Osteoblast (primary cell): ENCODE measurements around the gene KAZN. TPM values are rescaled to one million over a fixed set of nuclear protein-coding genes. Genes with fewer than 3 reads are reported as not detected.

ENCODE experiments used
- DNase-seq: peaks from one replicate; pipeline ENCODE4 v3.0.0; 2011; ENCODE audit warnings: low spot score, mixed read lengths; ENCODE audit not compliant: insufficient read length; ENCODE audit errors: missing footprints
- H2AFZ ChIP-seq: 2 replicates; pipeline ENCODE4 v1.6.0; 2011; ENCODE audit warnings: mild to moderate bottlenecking, low read length
- H3K27ac ChIP-seq: 2 replicates; pipeline ENCODE4 v1.5.1; 2011; ENCODE audit warnings: mild to moderate bottlenecking, low read depth, low read length, moderate library complexity
- H3K27me3 ChIP-seq: 2 replicates; pipeline ENCODE4 v1.6.0; 2012; ENCODE audit warnings: mild to moderate bottlenecking, control low read depth, inconsistent platforms, low read length, moderate library complexity; ENCODE audit not compliant: insufficient read depth
- H3K36me3 ChIP-seq: 2 replicates; pipeline ENCODE4 v1.5.1; 2011; ENCODE audit warnings: mild to moderate bottlenecking, low read length, control low read depth, moderate library complexity; ENCODE audit not compliant: insufficient read depth
- H3K4me1 ChIP-seq: 2 replicates; pipeline ENCODE4 v1.5.1; 2011; ENCODE audit warnings: mild to moderate bottlenecking, low read length, control low read depth, moderate library complexity; ENCODE audit not compliant: insufficient read depth
- H3K4me2 ChIP-seq: 2 replicates; pipeline ENCODE4 v1.6.0; 2011; ENCODE audit warnings: mild to moderate bottlenecking, low read length; ENCODE audit not compliant: insufficient read depth
- H3K4me3 ChIP-seq: fragments of 200-600 bp; sonication (generic); 3 replicates; pipeline ENCODE4 v1.5.1; 2012; ENCODE audit warnings: mild to moderate bottlenecking, low read length, inconsistent platforms; ENCODE audit not compliant: insufficient read depth
- H3K79me2 ChIP-seq: 2 replicates; pipeline ENCODE4 v1.6.0; 2012; ENCODE audit warnings: mild to moderate bottlenecking, low read length, control low read depth, inconsistent platforms; ENCODE audit not compliant: insufficient read depth
- H3K9me3 ChIP-seq: 2 replicates; pipeline ENCODE4 v1.5.1; 2011; ENCODE audit warnings: low read depth, low read length, control low read depth
- H4K20me1 ChIP-seq: 2 replicates; pipeline ENCODE4 v1.6.0; 2012; ENCODE audit warnings: mild to moderate bottlenecking, low read length, control low read depth; ENCODE audit not compliant: insufficient read depth
- total RNA-seq: library from RNA; depleted of rRNA; stranded (reverse); fragments of >200 nt; gene quantifications from 2 replicates; pipeline ENCODE4 v1.2.3, GENCODE V29; 2012
- TF ChIP-seq, protein P1 (sequence below): IDR thresholded peaks from 2 replicates; pipeline ENCODE4 v1.5.1; 2011; ENCODE audit warnings: mild to moderate bottlenecking, low read depth, low read length, moderate library complexity; ENCODE audit errors: extremely low read depth

The KAZN gene
- total RNA-seq, 1 donor: 9.0 TPM

DNA sequence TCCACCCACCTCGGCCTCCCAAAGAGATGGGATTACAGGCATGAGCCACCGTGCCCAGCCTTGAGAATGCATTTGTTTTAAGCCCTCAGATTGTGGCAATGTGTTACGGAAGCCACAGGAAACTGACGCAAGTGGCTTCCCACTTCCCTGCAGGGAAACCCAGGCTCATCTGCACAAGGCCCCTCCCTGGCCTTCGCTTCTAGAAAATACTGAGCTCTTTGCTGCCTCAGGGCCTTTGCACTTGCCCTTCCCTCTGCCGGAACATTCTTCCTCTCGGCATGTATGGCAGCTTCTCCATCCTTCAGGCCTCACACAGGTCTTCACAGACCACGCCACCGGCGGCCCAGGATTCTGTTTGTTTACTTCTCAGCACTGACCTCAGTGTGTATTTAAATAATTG lies 418.0 kb downstream of the KAZN start:
- Histone ChIP-seq H2AFZ (no peak overlapping the region), H3K9me3 (no peaks in the 10 kb centered on the region), H3K27me3 (no peaks in the 10 kb centered on the region), H3K79me2 (no peaks in the 10 kb centered on the region), H3K27ac (no peak overlapping the region), H3K36me3 (no peaks in the 10 kb centered on the region), H4K20me1 (peaks cover 17% of the 10 kb centered on the region), H3K4me3 (no peak overlapping the region), H3K4me1 (no peaks in the 10 kb centered on the region), H3K4me2 (no peak overlapping the region)
- no peak for DNase-seq
- TF ChIP-seq, protein P1, sequence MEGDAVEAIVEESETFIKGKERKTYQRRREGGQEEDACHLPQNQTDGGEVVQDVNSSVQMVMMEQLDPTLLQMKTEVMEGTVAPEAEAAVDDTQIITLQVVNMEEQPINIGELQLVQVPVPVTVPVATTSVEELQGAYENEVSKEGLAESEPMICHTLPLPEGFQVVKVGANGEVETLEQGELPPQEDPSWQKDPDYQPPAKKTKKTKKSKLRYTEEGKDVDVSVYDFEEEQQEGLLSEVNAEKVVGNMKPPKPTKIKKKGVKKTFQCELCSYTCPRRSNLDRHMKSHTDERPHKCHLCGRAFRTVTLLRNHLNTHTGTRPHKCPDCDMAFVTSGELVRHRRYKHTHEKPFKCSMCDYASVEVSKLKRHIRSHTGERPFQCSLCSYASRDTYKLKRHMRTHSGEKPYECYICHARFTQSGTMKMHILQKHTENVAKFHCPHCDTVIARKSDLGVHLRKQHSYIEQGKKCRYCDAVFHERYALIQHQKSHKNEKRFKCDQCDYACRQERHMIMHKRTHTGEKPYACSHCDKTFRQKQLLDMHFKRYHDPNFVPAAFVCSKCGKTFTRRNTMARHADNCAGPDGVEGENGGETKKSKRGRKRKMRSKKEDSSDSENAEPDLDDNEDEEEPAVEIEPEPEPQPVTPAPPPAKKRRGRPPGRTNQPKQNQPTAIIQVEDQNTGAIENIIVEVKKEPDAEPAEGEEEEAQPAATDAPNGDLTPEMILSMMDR: no peak

DNA sequence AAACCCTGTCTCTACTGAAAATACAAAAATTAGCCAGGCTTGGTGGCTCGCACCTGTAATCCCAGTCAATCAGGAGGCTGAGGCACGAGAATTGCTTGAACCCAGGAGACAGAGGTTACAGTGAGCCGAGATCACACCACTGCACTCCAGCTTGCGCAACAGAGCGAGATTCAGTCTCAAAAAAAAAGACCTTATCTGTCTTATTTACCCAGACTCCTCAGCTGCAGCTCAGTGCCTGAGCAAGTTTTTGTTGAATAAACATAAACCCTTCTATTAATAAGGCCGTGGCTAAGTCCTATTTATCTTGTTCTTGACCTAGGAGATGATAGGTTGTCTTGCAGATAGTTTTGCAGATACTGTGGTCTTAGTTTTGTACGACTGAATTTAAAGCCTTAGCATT lies 418.6 kb downstream of the KAZN start:
- Histone ChIP-seq H3K36me3 (no peaks in the 10 kb centered on the region), H2AFZ (no peak overlapping the region), H3K27ac (no peak overlapping the region), H4K20me1 (peaks cover 17% of the 10 kb centered on the region), H3K4me2 (no peak overlapping the region), H3K4me3 (no peak overlapping the region), H3K9me3 (no peaks in the 10 kb centered on the region), H3K79me2 (no peaks in the 10 kb centered on the region), H3K27me3 (no peaks in the 10 kb centered on the region), H3K4me1 (no peaks in the 10 kb centered on the region)
- no peak for DNase-seq
- TF ChIP-seq, protein P1: no peak

GRCh38 chr1:15018767-15019166 lies 420.3 kb downstream of the KAZN start:
- no peak overlapping the region for H3K4me3 ChIP-seq
- H3K36me3 ChIP-seq: no peaks in the 10 kb centered on the region
- no peak overlapping the region for H3K27ac ChIP-seq
- TF ChIP-seq, protein P1: no peak
- no peaks in the 10 kb centered on the region for H3K9me3 ChIP-seq
- no peaks in the 10 kb centered on the region for H3K79me2 ChIP-seq
- H3K4me1 ChIP-seq: no peaks in the 10 kb centered on the region
- H3K4me2 ChIP-seq: no peak overlapping the region
- H3K27me3 ChIP-seq: no peaks in the 10 kb centered on the region
- no peak overlapping the region for H2AFZ ChIP-seq
- H4K20me1 ChIP-seq: peaks cover 11% of the 10 kb centered on the region
- no peak for DNase-seq

GRCh38 chr1:15020943-15021745 lies 422.7 kb downstream of the KAZN start:
- H3K27ac ChIP-seq: no peak overlapping the region
- no peaks in the 10 kb centered on the region for H3K36me3 ChIP-seq
- H3K4me3 ChIP-seq: no peak overlapping the region
- no peak overlapping the region for H3K4me2 ChIP-seq
- no peaks in the 10 kb centered on the region for H3K79me2 ChIP-seq
- H3K9me3 ChIP-seq: no peaks in the 10 kb centered on the region
- TF ChIP-seq, protein P1: no peak
- H4K20me1 ChIP-seq: peaks cover 3% of the 10 kb centered on the region
- H3K4me1 ChIP-seq: no peaks in the 10 kb centered on the region
- no peak overlapping the region for H2AFZ ChIP-seq
- DNase-seq: no peak
- no peaks in the 10 kb centered on the region for H3K27me3 ChIP-seq
